Endometrium (tissue), 2 donors: Measurements from ENCODE around the gene ARHGEF7.

Source experiments
- FAIRE-seq: peaks from 2 replicates; lab custom pipeline; 2012; peaks lifted over from hg19 to GRCh38; lab: Jason Lieb, UNC
- donor health status: control.
- donor health status: control.

ARHGEF7 gene

DNA sequence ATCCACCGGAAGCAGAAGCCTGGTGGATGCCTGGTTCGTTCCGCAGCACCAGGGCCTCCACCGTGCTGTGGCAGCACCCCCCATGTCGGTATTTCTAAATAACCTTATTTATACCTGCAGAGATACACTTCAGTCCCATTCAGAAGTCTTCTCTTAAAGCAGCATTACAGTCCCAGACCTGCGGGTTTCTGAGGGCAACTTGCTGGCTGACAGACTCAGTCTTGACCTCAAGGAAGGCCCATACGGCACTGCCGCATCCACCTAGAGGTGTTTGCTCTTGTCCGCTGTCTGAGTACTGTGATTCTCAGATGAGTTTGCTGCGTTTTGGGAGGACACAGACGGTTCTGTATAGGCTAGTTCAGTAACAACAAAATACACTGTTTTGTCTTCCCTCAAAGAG, 188.4 kb downstream of the ARHGEF7 start:
- no peak for FAIRE-seq

DNA sequence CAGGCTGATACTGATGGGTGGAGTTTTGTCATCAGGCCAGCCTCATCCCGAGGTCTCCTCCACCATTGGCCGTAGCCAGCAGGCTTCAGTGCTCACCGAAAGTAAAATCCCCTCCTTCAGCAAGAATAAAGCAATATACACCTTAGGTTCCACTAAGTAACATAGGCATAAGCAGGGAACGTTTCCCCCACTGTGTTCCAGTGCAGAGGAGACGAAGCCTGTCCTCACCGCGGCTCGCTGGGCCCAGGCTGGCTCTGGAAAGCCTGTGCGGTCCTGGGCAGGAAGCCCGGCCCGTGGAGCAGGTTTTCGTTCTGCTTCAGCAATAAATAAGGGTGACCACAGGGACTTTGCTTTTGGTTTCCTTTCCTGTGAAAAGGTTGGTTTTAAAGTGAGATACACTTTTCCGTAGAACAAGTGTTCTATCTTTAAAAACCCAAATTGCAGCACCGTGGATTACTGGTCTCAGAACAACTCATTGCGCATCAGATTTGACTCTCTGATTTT, 189.0 kb downstream of the ARHGEF7 start:
- FAIRE-seq, result no peak

DNA sequence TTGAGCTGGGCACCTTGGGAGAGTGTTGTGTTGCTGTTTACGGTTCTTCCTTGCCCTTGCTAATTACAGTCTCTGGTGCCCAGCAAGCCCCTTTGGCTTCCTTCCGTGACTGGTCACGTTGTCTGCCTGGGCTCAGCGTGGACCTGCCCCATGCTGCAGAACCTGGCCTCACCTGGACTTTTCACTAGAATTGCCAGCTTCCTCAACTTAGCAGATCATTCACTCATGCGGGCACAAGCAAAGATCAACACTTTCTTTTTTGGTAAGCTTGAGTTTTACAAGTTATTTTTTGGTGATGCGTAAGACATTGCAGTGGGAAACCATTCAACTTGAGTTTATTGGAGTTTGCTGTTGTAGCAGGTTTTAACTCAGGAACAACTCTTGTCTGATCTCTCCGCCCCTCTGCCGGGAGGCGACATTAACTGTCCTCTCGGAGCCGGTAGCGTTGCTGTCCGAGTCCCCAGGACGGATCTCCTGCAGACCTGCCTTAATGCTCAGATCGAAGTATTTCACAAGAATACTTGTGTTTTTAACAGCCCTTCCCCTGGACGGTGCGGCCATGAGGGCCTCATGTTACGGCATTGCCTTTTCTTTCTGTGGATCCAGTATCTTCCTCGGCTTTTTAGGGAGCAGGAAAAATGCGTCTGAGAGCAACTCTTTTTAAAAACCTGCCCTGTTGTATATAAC, 189.6 kb downstream of the ARHGEF7 start:
- no peak for FAIRE-seq

DNA sequence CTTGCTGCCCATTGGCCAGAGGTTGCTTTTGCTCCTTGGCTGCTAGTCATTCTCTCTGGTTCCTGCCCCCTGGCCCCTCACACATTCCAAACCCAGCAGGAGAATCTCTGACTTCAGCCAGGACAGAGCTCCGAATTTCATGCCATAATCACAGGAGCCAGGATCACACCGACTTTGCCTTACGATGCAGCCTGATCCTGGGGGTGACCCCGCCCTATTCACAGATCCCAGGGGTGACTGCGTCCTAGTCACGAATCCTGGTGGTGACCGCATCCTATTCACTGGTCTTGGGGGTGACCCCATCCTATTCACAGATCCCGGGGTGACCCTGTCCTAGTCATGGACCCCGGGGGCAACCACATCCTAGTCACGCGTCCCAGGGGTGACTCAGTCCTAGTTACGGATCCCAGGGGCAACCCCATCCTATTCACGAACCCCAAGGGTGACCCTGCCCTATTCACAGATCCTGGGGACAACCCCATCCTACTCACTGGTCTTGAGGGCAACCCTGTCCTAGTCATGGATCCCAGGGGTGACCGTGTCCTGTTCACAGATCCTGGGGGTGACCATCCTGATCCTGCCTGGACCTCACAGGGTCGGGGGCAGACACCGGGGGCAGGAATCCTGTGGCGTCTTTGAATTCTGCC, 198.0 kb downstream of the ARHGEF7 start:
- FAIRE-seq, result no peak

DNA sequence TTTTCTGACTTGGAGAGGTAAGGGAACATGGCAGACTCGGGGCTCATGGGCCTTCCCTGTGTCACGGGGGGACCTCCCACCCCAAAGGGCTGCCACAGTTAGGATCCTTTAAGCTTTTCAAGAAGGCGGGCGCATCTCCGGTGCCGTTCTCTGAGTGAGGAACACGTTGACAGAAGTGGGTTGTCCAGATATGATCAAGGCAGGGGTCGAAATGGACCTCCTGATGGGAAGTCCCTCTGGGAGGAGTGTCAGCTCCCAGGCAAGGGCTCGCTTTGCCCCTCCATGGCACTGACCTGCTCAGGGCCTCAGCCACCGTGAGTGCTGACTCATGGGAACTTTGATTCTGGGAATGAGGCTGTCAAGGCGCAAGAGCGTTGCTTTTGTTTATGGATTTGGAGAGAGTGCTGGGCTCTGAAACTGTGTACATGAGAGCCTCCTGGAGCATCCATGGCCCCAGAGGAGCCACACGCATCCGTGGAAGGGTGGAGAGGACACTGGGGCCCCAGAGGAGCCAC, 198.9 kb downstream of the ARHGEF7 start:
- no peak for FAIRE-seq

DNA sequence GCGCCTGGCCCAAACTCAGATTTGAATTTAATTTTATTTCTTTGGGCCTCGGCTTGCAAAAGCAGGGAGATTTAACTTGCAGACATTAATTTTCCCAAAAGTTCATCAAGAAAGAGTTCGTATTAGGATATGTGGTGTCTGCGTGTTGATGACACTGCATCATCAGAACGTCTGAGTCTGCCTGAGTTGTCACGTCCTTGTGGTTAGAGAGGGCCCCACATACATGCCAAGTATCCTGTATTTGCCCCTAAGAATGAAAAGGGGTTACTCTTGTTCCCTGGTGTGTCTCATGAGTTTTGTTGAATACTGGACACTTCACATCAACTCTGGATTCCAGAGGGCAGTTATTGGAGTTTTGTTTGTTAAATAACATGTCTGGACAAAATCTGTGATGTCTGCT, 199.7 kb downstream of the ARHGEF7 start:
- FAIRE-seq, result no peak

DNA sequence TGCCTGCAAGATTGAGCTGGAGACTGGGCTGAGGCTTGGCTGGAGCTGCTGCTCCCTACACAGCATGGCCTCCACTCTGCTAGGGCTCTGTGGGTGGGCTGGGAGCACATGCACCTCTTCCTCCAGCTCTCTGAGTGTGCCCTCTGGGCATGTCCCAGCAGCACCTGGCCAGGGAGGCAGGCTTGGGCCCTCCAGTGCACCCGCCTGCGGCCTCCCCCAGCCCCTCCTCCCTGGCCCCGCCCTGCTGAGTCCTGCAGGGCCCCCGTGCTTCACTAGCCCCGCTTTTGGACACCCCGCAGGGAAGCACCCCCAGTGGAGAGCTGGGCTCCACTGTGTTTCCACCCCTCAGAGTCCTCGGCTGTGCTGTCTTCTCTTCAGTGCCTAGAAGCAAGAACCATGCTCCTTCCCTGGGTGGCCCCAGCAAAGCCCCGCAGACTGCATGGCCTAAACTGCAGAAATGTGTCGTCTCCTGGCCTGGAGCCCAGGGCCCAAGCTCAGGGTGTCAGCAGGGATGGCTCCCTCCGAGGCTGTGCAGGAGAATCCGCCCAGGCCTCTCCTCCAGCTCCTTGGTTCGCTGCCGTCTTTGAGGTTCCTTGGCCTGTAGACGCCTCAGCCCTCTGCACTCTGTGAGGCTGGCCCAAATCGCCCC, 200.4 kb downstream of the ARHGEF7 start:
- no peak for FAIRE-seq

DNA sequence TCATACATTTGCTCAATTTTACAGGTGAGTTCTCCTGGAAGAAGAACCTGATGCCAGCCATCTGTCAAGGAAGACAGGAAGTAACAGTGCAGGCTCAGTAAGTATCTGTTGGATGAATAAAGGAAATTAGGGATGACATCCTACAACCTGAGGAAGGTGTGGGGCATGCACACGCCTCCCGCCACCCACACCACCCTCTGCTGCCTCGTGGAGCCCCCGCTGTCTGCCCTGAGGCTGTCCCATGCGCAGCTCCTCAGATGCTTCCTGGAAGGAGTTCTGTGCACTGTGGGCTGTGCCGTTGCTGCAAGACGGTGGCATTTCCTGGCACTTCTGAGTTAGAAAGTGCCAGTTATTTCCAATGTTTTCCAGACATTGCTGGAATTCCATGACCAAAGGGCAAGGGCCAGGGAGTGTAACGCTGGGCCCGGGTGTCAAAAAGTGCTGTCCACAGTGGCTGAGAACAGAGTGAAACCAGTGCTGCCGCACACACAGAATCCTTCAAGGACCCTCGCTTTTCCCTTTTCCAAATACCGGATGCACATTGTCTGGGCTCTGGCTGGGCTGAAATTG, 201.1 kb downstream of the ARHGEF7 start:
- FAIRE-seq, result no peak

DNA sequence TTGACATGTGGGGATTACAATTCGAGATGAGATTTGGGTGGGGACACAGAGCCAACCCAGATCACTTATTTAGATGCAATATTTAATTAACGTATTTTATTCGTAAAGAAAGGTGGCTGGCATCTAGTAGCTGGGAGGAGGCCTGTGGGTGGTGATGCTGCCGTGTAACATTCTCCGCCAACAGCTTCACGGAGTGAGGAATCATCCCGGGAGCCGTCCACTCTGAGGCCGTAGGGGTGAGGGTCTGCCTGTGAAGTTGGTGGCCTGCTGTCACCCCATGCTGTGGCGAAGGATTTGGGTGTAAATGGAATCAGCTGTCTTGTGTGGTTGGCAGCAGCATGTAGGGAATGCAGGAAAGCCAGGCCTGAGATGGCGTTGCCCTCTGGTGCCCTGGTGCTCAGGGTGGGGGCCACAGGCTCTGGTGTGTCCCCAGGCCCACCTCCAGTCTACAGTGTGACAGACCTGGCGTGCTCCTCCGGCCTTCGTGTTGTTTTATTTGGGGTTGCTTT, 202.0 kb downstream of the ARHGEF7 start:
- FAIRE-seq, result no peak

DNA sequence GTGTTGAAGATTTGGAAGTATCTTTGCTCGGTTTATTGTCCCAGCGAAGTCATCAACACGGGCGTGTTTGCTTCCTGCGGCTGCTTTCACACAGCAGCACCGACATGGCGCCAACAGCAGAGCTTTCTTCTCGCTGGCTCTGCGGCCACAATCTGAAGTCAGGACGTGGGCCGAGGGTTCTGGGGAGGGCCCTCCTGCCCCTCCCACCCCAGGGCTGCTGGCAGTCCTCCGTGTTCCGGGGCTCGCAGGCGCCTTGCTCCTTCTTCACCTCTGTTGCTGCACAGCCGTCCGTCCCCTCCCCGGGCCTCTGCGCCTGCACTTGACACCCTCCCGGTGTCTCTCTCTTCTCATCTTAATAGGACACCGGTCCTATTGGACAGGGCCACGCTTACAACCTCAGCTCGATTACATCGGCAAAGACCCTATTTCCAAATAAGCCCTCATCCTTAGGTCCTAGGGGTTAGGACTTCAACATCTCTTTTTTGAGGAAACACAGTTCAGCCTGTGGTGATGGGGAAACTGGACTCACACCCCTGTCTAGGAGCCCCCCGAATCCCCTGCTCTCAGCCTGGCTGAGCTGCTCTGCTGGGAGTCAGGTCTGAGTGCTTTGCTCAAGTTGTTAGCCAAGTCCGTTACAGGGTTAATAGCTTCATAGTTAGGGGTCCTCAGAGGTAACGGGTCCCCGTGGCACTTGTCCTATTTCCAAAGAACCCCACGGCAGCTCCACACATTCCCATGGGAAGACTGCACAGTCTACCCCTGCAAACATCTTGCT, 202.6 kb downstream of the ARHGEF7 start:
- no peak for FAIRE-seq

DNA sequence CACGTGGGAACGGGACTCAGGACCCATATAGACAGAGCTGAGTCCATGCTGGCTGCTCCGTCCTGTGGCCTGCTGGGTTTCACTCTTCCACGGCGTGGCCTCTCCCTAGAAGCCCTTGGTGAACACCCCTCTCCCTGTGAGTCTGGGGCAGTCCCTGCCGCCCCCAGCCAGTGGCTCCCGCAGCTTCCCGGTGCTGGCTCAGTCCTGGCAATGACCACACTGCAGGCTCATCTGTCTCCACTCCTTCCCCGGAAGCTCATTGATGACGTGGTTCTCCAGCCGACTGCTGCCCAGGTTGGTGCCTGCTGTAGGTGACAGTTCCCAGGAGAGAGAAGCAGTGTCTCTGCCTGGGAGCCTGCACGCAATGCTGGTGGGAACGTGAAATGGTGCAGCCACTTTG, 203.3 kb downstream of the ARHGEF7 start:
- FAIRE-seq, result no peak

DNA sequence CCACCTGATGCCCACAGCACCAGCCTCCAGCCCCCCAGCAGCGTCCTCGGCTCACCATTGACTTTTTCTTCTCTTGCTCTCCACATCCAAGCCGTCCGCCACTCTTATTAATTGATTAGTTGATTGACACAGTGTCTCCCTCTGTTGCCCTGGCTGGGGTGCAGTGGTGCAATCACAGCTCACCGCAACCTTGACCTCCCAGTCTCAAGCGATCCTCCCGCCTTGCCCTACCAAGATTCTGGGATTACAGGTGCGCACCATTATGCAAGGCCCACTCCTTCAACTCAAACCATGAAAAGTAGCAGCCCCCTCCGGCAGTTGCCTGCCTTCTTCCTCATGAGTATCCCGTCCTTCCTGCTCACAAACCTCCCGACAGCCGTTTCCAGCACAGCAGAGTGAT, 204.4 kb downstream of the ARHGEF7 start:
- FAIRE-seq, result no peak

DNA sequence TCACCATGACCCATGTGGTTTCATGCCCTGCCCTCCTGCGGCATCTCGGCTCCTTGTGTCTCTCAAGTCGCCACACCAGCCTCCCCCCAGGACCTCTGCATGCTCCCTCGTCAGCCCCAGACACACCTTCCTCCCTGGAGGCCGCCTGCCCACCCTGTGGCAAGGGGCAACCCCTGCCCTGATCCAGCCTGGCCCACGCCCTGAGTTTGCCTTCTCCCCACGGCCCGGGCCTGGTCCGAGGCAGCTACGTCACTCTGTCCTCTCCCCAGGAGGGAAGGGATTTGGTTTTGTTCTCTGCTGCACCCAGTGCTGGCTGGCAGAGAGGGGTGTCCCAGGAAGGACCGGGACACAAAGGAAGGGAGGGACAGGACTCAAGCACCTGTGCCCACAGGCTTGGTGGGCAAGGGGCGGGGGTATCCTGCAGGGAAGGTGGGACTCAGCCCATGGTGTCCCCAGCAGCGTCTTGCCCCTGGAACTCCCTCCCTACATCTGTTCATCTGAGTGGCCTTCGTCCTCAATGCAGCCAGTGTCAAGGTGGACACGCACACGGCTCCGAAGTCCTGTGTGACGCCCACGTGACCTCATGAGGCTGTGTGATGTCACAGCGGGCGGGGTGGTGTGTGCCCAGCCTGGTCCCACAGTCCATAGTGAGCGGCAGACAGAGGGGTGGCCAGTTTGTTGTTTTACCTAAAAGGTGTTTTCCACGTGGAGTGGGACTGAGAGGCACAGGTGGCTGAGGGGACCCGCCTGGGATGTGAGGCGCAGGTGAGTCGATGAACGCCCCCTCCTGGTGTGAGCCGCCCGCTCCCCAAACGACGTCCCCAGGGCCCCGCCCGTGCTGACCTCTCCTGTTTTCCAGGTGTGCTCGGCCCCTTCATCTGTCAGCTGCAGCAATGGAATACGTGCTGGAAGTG, 205.1 kb downstream of the ARHGEF7 start, which contains the start of gene TEX29:
TSS of gene TEX29 (plus strand) at position 645 of the 914 bp plus-strand sequence. CDS start at position 894, 249 bp downstream.
- no peak for FAIRE-seq

DNA sequence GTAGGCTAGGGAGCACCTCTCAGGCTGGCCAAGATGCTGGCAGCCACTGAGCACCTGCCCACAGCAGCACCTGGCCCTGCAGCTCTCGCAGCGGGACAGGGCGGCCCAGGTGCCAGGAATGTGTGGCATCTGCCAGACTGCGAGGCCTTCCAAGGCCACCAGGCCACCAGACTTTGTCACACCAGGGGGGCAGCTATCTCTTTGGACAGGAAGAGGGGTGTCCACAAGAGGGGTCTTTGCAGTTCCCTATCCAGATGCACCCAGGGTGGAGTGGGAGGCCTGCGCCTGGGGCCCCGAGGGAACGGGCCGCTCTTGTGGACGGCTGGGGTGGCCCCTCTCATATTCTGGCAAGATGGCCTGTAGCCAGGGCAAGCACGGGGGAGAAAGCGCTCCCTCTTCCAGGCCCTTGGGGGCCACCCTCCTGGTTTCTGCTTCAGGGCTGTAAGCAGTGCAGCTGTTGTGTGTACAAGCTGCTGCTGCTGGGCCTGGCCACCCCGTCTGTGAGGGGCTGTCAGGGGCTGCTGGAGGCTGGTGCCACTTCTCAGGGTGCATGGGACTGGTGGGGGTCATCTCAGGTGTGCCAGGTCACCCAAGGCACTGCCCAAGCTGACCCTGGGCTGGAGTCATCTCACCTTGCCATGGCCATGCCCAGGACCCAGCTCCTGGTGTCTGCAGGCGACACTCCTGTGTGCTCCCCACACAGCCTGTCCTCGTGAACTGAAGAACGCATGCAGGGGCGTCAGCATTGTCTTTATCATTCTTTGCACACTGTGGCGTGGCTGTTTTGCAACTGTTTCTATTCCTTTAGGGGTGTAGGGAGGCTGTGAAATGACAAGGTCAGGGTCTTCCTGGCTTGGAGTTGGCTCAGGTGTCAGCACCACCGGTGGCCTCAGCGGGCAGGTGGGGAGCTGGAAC, 207.1 kb downstream of the ARHGEF7 start:
- no peak for FAIRE-seq

DNA sequence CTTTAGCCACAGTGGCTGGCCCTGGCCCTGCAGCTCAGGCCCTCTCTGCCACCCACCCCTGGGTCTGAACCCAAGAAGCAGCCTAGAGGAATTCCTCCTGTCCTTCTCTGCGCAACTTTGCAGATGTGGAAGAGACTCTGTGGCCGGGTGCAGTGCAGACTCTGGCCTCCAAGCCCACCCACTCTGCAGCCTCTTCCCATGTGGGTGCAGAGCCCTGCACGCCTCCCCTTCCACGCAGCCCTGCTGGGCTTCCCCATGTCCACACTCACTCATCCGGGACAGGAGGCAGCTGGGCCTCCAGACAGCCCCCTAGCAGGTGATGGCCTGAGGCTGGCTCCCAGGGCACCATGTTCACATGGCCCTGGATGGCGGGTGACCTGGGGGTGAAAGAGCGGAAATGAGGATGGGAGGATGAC, 207.8 kb downstream of the ARHGEF7 start:
- FAIRE-seq, result no peak

DNA sequence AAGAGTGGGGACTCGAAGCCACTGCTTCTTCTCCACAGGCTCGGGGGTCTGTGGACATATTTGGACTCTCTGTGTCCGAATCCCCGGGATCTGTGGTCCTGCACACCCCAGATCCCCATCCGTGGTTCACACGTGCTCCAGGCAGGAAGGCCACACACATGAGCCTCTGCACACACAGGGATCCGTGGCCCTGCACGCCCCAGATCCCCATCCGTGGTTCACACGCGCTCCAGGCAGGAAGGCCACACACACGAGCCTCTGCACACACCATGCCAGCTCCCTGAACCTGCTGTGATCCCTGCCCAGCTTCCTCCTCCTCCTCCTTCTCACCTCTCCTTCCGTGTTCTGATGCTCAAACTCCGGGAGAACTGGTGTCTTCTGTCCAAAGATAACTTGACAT, 208.4 kb downstream of the ARHGEF7 start:
- FAIRE-seq, result no peak

DNA sequence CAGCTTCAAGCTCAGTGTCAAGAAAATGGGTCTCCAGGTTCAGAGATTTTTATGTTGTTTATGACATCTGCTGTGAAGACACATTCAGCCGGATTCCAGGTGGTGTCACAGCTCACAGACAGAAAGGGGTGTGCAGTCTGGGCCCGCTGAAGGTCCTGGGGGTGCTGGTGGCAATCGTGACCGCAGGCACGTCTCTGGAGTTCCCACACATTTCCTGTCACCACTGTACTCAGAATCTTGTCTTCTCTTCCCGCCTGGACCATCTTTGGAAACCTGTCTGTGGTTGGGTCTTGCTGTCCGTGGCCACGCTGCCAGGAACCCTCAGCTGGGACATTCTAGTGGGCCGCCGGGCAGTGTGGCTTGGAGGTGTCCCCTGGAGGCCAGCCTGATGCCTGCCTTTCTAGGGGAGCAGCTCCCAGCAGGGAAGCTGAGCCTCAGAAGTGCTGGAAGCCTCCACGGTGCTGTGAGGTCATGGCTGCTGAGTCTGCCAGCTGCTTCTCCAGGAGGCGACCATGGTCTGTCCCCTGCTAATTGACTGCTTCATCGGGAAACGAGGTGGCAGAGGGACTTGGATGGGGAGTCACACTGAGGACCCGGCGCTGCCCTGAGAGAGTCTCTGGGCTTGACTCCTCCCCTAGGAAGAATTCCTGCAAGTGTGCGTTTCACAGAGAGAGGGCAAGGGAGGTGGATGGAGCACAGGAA, 209.0 kb downstream of the ARHGEF7 start:
- no peak for FAIRE-seq

DNA sequence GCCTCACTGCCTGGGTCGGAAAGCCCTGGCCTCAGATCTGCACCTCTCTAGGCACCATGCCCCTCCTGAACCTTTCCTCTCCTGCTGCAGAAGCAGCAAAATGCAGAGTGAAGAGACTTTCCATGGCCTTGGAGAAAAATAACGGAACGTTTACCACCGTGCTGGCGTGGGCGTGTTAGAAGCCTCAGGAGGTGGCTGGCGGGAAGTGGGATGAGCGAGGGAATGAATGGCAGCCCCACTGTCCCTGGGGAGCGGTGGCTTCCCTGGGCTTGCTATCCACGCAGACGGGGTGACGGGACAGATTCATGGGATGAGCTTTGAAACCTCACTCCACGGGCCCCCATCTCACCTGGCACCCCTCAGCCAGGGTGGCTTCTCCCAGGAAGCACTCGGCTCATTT, 209.6 kb downstream of the ARHGEF7 start:
- no peak for FAIRE-seq
